DOHH2 (cell line): Measurements from ENCODE around the gene PON2.

Experiments
- H3F3A ChIP-seq: fragments of 200-600 bp; sonication (generic), shearing (Covaris generic); 2 replicates; pipeline ENCODE4 v1.6.0; 2016; ENCODE audit warnings: antibody characterized with exemption, mild to moderate bottlenecking; ENCODE audit not compliant: control insufficient read depth, insufficient read depth
- H3K27ac ChIP-seq: fragments of 200-600 bp; sonication (generic); 2 replicates; pipeline ENCODE4 v1.5.1; 2014; ENCODE audit warnings: low read depth, mild to moderate bottlenecking, low read length, moderate library complexity
- H3K27me3 ChIP-seq: fragments of 200-600 bp; sonication (generic); 2 replicates; pipeline ENCODE4 v1.6.1; 2014; ENCODE audit warnings: mild to moderate bottlenecking, low read length, mixed read lengths; ENCODE audit not compliant: control insufficient read depth
- H3K36me3 ChIP-seq: fragments of 200-600 bp; sonication (generic); 2 replicates; pipeline ENCODE4 v1.6.1; 2014; ENCODE audit warnings: mild to moderate bottlenecking, low read length, moderate library complexity, mixed read lengths; ENCODE audit not compliant: control insufficient read depth
- H3K4me1 ChIP-seq: fragments of 200-600 bp; sonication (generic); 2 replicates; pipeline ENCODE4 v1.6.1; 2014; ENCODE audit warnings: mild to moderate bottlenecking, low read length, mixed read lengths; ENCODE audit not compliant: control insufficient read depth
- H3K4me2 ChIP-seq: fragments of 200-600 bp; sonication (generic); 2 replicates; pipeline ENCODE4 v1.6.0; 2014; ENCODE audit warnings: mild to moderate bottlenecking, low read length, moderate library complexity
- H3K4me3 ChIP-seq: fragments of 200-600 bp; sonication (generic); 2 replicates; pipeline ENCODE4 v1.5.1; 2014; ENCODE audit warnings: mild to moderate bottlenecking, low read length, mixed read lengths
- H3K79me2 ChIP-seq: fragments of 200-600 bp; sonication (generic); 2 replicates; pipeline ENCODE4 v1.6.1; 2014; ENCODE audit warnings: mild to moderate bottlenecking, low read length, mixed read lengths; ENCODE audit not compliant: control insufficient read depth
- H3K9me2 ChIP-seq: fragments of 200-600 bp; sonication (generic); replicated peaks from 2 replicates; pipeline ENCODE4 v1.6.1; 2014; ENCODE audit warnings: mild to moderate bottlenecking, low read length, mixed read lengths; ENCODE audit not compliant: control insufficient read depth
- H3K9me3 ChIP-seq: fragments of 200-600 bp; sonication (generic); 2 replicates; pipeline ENCODE4 v1.6.1; 2014; ENCODE audit warnings: antibody characterized with exemption, low read length, mixed read lengths; ENCODE audit not compliant: control insufficient read depth, insufficient read depth
- H4K20me1 ChIP-seq: fragments of 200-600 bp; sonication (generic); 2 replicates; pipeline ENCODE4 v1.6.0; 2014; ENCODE audit warnings: low read depth, mild to moderate bottlenecking, antibody characterized with exemption, low read length, moderate library complexity; ENCODE audit not compliant: control insufficient read depth, insufficient read depth
- EZH2phosphoT487 ChIP-seq: fragments of 200-600 bp; sonication (generic); IDR thresholded peaks from 2 replicates; pipeline ENCODE4 v1.6.1; 2017; ENCODE audit warnings: borderline replicate concordance, mild to moderate bottlenecking, antibody characterized with exemption, low read length, moderate library complexity, mixed read lengths
- TF ChIP-seq, protein P1 (sequence below): fragments of 200-600 bp; sonication (generic); IDR thresholded peaks from one replicate; pipeline ENCODE4 v1.5.1; 2014; ENCODE audit warnings: antibody characterized with exemption, mild to moderate bottlenecking, low read depth, low read length; ENCODE audit not compliant: poor library complexity, severe bottlenecking

The PON2 gene

DNA sequence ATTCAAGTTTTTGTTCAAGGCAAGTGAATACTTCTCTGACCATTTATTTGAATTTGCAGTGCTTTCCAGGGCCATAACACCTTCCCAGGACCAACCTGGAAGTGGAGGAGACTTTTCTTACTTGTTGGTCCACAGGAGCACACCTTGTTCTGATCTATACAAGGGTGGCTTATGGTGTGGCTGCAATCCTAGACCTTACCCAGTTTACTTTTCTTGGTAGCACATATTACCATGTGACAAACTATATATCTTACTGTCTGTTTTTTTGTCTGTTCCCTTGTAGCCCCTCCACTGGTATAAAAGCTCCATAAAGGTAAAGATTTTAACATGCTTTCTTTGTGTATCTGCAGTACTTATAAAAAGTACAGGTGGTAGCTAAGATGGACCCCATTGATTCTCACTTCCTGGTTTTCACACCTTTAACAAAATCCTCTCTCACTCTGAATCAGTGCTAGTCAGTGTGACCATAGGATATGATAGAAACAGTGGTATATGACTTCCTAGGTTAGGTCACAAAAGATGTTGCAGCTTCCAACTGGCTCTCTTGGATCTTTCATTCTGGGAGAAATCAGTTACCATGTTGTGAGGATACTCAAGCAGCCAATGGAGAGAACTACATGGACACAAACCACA, 45.3 kb upstream of the PON2 start:
- Histone ChIP-seq H3K79me2 (no peaks in the 10 kb centered on the region), H3K27me3 (peaks cover 2% of the 10 kb centered on the region; the same call in 1 of the 2 replicates), H3F3A (no peaks in the 10 kb centered on the region), H3K4me2 (no peak overlapping the region), H3K9me3 (no peaks in the 10 kb centered on the region), H3K9me2 (no peaks in the 10 kb centered on the region), H4K20me1 (no peaks in the 10 kb centered on the region), H3K4me3 (no peak overlapping the region), H3K36me3 (no peaks in the 10 kb centered on the region), H3K4me1 (no peaks in the 10 kb centered on the region), H3K27ac (no peak overlapping the region)
- TF ChIP-seq EZH2phosphoT487, result no peak
- TF ChIP-seq, protein P1, sequence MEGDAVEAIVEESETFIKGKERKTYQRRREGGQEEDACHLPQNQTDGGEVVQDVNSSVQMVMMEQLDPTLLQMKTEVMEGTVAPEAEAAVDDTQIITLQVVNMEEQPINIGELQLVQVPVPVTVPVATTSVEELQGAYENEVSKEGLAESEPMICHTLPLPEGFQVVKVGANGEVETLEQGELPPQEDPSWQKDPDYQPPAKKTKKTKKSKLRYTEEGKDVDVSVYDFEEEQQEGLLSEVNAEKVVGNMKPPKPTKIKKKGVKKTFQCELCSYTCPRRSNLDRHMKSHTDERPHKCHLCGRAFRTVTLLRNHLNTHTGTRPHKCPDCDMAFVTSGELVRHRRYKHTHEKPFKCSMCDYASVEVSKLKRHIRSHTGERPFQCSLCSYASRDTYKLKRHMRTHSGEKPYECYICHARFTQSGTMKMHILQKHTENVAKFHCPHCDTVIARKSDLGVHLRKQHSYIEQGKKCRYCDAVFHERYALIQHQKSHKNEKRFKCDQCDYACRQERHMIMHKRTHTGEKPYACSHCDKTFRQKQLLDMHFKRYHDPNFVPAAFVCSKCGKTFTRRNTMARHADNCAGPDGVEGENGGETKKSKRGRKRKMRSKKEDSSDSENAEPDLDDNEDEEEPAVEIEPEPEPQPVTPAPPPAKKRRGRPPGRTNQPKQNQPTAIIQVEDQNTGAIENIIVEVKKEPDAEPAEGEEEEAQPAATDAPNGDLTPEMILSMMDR, result no peak

DNA sequence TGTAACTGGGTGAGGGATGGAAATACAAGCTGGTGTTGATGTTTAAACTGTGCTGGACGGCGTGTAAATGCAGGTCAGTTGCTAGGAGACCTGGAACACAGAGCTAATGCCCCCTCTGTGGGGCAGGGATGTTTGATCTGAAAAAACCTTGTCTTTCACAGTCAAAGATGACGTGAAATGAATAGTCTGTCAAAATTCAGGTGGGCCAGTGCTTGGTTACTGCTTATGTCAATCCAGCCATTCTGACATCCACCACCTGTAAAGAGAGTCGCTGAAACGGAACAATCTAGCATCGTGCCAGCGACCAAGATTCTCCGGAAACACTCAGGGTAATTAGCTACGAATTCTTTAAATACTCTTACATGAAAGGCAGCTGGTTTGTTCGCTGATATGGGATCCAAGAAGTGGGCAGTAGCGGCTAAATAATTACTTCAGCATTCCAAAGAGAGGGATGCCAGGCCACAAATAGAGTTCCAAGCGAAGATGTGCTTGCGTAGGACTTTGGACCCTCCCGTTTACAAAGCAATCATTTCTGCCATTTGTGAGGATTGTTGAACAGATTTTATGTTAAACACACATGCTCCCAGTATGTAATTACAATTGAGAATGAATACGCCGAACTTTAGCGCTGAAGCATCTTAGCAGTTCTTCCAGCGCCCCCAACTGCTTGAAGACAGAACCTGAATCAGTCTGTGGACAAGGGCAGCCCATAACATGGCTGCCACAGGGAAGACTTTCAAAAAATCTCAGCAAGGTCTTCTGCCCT, 43.6 kb upstream of the PON2 start:
- Histone ChIP-seq H3K27me3 (peaks cover 2% of the 10 kb centered on the region; the same call in 1 of the 2 replicates), H3K36me3 (no peaks in the 10 kb centered on the region), H4K20me1 (no peaks in the 10 kb centered on the region), H3K4me1 (no peaks in the 10 kb centered on the region), H3F3A (no peaks in the 10 kb centered on the region), H3K4me2 (no peak overlapping the region), H3K79me2 (no peaks in the 10 kb centered on the region), H3K9me2 (no peaks in the 10 kb centered on the region), H3K4me3 (no peak overlapping the region), H3K9me3 (no peaks in the 10 kb centered on the region), H3K27ac (no peak overlapping the region)
- TF ChIP-seq, protein P1, result peak; percentile 22
- TF ChIP-seq EZH2phosphoT487, result no peak

DNA sequence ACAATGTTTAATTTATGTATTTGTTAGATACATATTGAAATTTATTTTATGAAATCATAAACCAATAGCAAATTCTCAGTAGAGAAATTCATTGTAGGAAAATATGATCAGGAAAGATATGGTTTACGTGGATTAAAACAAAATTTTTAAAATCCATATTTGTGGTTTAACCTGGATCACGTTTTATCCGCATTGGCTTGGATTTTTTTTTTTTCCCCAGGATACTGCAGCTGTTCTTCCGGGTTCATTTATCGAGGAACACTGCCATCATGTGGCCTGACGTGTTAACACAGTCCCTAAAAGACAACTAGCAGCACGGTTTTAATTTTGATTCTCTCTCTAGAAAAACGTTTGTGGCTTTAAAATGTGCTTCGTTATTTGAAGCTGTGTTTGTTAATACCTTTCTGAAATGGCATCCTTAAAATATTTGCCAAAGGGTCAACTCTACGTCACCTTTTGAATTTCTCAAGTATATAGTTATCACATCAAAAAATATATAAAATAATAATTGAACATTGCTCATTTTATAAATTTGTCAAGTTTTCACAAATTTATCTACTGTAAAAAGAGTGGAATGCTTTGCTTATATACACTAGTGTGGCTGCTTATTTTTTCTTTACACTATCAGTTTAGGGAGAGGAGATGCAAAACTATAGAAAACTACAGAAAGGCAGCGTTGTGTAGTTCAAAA, 42.2 kb upstream of the PON2 start:
- Histone ChIP-seq H3K4me3 (no peak overlapping the region), H3K79me2 (no peaks in the 10 kb centered on the region)
- no peak for TF ChIP-seq EZH2phosphoT487
- TF ChIP-seq, protein P1, result peak; percentile 84

More for the DNA sequence above, 42.2 kb upstream of the PON2 start:
- Histone ChIP-seq H3K36me3 (no peaks in the 10 kb centered on the region), H3F3A (no peaks in the 10 kb centered on the region), H4K20me1 (no peaks in the 10 kb centered on the region), H3K27me3 (no peaks in the 10 kb centered on the region), H3K27ac (no peak overlapping the region), H3K4me2 (peak overlapping the region; percentile 3; the same call in 1 of the 2 replicates), H3K4me1 (no peaks in the 10 kb centered on the region), H3K9me3 (no peaks in the 10 kb centered on the region), H3K9me2 (no peaks in the 10 kb centered on the region)
